ENCODE data around the gene CPVL. TPM values are rescaled to one million over a fixed set of nuclear protein-coding genes. Genes with fewer than 3 reads are reported as not detected.

The CPVL gene
- total RNA-seq, 3 donors from 2014 or later, result 11.4 to 44.2 (median 13.4) TPM

DNA sequence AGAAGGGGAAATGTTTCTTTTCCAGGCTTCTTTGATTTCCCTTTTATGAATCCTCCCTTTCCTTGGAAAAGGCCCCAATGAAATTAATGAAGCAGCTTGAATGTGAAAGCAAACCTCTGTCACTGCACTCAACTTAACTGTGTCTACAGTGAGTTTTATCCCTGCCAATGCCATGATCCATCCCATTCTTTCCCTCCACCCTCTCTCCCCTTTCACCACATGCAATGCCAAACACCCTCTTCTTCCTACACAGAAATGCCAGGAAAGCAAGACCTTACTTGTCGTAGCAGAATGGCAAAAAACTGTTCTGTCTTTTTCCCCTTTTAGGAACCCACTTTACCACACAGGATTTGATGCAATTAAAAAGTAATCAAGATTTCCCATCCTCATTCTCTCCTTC, 140.9 kb downstream of the CPVL start:
- intact Hi-C loops (cut with DNase I; ENCODE audit: low total_unique reads), result no loop called here
- DNase-seq (ENCODE audit: low spot score in 2 of 2), result peak in 1 of 2 donors; percentile 47
- H3K27ac ChIP-seq, result peak overlapping the region; percentile 46 to 82

DNA sequence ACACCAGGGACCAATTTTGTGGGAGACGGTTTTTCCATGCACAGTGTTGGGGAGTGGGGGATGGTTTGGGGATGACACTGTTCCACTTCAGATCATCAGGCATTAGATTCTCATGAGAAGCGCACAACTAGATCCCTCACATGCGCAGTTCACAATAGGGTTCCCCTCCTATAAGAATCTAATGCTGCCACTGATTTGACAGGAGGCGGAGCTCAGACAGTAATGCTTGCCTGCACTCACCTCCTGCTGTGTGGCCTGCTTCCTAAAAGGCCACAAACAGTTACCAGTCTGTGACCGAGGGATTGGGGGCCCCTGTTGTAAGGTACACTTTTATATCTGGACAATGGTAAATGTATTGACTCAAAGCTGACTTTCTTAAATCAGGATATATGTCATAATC, 142.6 kb downstream of the CPVL start:
- Histone ChIP-seq H3K27me3 (no peaks in the 10 kb centered on the region), H3K4me1 (no peaks in the 10 kb centered on the region), H3K27ac (no peak overlapping the region), H3K36me3 (no peaks in the 10 kb centered on the region), H3K9me3 (no peaks in the 10 kb centered on the region), H3K4me3 (no peak overlapping the region)
- no peak for DNase-seq (ENCODE audit: low spot score in 2 of 2)
- no peak for TF ChIP-seq POLR2AphosphoS5 (IDR thresholded peaks at IDR 0.05)
- TF ChIP-seq, protein P1, sequence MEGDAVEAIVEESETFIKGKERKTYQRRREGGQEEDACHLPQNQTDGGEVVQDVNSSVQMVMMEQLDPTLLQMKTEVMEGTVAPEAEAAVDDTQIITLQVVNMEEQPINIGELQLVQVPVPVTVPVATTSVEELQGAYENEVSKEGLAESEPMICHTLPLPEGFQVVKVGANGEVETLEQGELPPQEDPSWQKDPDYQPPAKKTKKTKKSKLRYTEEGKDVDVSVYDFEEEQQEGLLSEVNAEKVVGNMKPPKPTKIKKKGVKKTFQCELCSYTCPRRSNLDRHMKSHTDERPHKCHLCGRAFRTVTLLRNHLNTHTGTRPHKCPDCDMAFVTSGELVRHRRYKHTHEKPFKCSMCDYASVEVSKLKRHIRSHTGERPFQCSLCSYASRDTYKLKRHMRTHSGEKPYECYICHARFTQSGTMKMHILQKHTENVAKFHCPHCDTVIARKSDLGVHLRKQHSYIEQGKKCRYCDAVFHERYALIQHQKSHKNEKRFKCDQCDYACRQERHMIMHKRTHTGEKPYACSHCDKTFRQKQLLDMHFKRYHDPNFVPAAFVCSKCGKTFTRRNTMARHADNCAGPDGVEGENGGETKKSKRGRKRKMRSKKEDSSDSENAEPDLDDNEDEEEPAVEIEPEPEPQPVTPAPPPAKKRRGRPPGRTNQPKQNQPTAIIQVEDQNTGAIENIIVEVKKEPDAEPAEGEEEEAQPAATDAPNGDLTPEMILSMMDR (IDR thresholded peaks at IDR 0.05), result no peak
- no peak for TF ChIP-seq POLR2A (IDR thresholded peaks at IDR 0.05)
- intact Hi-C loops (cut with DNase I; ENCODE audit: low total_unique reads), result no loop called here

More for the DNA sequence above, 140.9 kb downstream of the CPVL start:
- H3K4me3 ChIP-seq, result no peak overlapping the region
- H3K9me3 ChIP-seq, result no peaks in the 10 kb centered on the region
- TF ChIP-seq POLR2A (IDR thresholded peaks at IDR 0.05) (no peak), POLR2AphosphoS5 (IDR thresholded peaks at IDR 0.05) (no peak)
- TF ChIP-seq, protein P1 (IDR thresholded peaks at IDR 0.05), result no peak
- H3K36me3 ChIP-seq, result no peaks in the 10 kb centered on the region
- H3K4me1 ChIP-seq, result no peaks in the 10 kb centered on the region
- H3K27me3 ChIP-seq, result no peaks in the 10 kb centered on the region

DNA sequence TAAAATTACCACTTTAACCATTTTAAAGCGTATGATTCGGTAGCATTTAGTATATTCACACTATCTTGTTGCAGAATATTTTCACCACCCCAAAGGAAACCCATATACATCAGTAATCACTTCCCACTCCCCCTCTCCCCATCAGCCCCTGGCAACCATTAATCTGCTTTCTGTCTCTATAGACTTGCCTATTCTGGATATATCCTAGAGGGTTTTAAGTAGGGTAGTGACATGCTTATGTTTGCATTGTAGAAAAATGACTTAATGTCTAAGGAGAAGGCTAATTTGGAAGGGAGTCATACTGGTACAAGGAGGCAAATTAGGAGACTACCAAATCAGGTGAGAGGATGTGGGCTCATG, 145.6 kb downstream of the CPVL start:
- H3K4me3 ChIP-seq, result no peak overlapping the region
- no peaks in the 10 kb centered on the region for H3K27me3 ChIP-seq
- TF ChIP-seq POLR2AphosphoS5 (IDR thresholded peaks at IDR 0.05), result no peak
- TF ChIP-seq, protein P1 (IDR thresholded peaks at IDR 0.05), result no peak
- no peak for TF ChIP-seq POLR2A (IDR thresholded peaks at IDR 0.05)
- DNase-seq (ENCODE audit: low spot score in 2 of 2), result no peak
- intact Hi-C loops (cut with DNase I; ENCODE audit: low total_unique reads), result no loop called here
- H3K36me3 ChIP-seq, result no peaks in the 10 kb centered on the region
- H3K9me3 ChIP-seq, result no peaks in the 10 kb centered on the region
- no peaks in the 10 kb centered on the region for H3K4me1 ChIP-seq
- H3K27ac ChIP-seq, result no peak overlapping the region

DNA sequence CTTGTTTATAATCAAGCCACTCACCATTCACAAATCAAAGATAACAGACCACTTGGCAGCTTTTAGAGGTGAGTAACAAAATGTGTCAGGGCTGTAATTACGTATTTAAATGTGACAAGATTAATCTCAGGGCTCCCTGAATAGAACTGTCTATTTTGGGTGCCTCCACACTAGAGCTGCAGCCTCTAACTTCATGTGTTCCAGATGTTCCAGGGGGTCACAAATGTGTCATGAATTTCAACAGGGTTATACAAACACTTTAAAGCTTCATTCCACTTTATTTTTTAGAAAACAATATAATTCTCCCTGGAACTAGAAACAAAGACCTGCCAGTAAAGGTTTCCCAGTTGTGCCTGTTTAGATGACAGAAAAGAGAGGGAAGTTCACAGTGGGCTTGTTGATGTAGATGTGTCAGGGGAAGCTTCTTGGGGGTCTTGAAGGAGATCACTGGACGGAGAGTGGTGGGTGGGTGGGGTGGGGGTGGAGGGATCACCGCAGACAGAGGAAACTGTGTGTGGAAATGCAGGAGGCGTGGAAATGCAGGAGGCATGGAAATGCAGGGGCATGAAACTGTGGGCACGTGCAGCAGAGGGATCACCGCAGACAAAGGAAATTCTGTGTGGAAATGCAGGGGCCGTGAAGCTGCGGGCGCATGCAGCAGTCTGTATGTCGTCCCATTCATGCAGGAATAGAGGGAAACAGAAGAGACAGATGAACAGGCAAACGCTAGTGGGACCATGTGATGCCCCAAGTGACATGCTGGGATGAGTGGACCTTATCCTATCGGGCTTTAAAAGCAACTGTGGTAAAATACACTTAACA, 146.2 kb downstream of the CPVL start:
- no peaks in the 10 kb centered on the region for H3K4me1 ChIP-seq
- TF ChIP-seq POLR2A (IDR thresholded peaks at IDR 0.05) (no peak), POLR2AphosphoS5 (IDR thresholded peaks at IDR 0.05) (no peak)
- TF ChIP-seq, protein P1 (IDR thresholded peaks at IDR 0.05), result no peak
- H3K27me3 ChIP-seq, result no peaks in the 10 kb centered on the region
- no peak overlapping the region for H3K27ac ChIP-seq
- H3K9me3 ChIP-seq, result no peaks in the 10 kb centered on the region
- intact Hi-C loops (cut with DNase I; ENCODE audit: low total_unique reads), result no loop called here
- no peak for DNase-seq (ENCODE audit: low spot score in 2 of 2)
- H3K4me3 ChIP-seq, result no peak overlapping the region
- H3K36me3 ChIP-seq, result no peaks in the 10 kb centered on the region

DNA sequence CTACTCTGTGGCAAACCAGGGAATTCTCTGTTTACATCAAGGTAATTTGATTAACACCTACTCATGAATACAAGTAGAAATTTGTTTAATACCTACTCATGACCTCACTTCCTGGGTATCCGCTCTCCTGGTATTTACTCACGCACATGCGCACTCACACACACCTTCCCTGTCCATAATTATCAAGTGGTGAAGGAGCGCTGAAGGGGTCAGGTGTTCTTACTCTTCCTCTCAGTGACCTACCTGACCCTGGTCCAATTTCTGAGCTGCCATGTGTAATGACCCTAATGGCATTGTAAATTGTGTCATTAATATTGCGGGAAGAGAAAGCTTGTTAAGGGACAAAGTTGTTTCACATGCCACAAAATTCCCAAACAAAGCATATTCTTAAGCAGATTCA, 146.9 kb downstream of the CPVL start:
- DNase-seq (ENCODE audit: low spot score in 2 of 2), result no peak
- H3K4me3 ChIP-seq, result no peak overlapping the region
- H3K4me1 ChIP-seq, result no peaks in the 10 kb centered on the region
- no peaks in the 10 kb centered on the region for H3K9me3 ChIP-seq
- intact Hi-C loops (cut with DNase I; ENCODE audit: low total_unique reads), result no loop called here
- H3K27ac ChIP-seq, result no peak overlapping the region
- H3K27me3 ChIP-seq, result no peaks in the 10 kb centered on the region
- TF ChIP-seq POLR2A (IDR thresholded peaks at IDR 0.05), result no peak
- TF ChIP-seq POLR2AphosphoS5 (IDR thresholded peaks at IDR 0.05), result no peak
- TF ChIP-seq, protein P1 (IDR thresholded peaks at IDR 0.05), result no peak
- no peaks in the 10 kb centered on the region for H3K36me3 ChIP-seq

All from breast epithelium (tissue), 4 donors.